DND-41 (cell line): ENCODE measurements around the gene KRT32.

ENCODE experiments used
- CTCF ChIP-seq: IDR thresholded peaks from 2 replicates; pipeline ENCODE4 v1.5.1; 2012; ENCODE audit warnings: borderline replicate concordance, low read length, moderate library complexity, mild to moderate bottlenecking; ENCODE audit not compliant: poor library complexity, severe bottlenecking; ENCODE audit errors: extremely low read depth
- EZH2 ChIP-seq: IDR thresholded peaks from 3 replicates; pipeline ENCODE4 v1.6.1; 2012; ENCODE audit warnings: borderline replicate concordance, low read depth, mild to moderate bottlenecking, moderate library complexity, low read length, inconsistent platforms; ENCODE audit not compliant: severe bottlenecking

- TF ChIP-seq CTCF (no peak), EZH2 (no peak)
Observed at GRCh38 chr17:41489531-41489930, 22.3 kb upstream of the KRT32 start, which contains the start of gene KRT36.
